Endothelial cell of umbilical vein (primary cell): ENCODE results near the gene PAX8. TPM values are rescaled to one million over a fixed set of nuclear protein-coding genes. Genes with fewer than 3 reads are reported as not detected.
"Not testable (repeated sequence)": the region's sequence is repeated elsewhere in the genome, so short reads cannot be mapped to it uniquely, and the experiment has no call there.

Experiments
- BruUV-seq: library from RNA; stranded (reverse); fragments of 400-500 nt; replicated peaks from 2 replicates; lab custom pipeline; 2021; lab: Mats Ljungman, UMichigan
- CTCF ChIA-PET: fragments of 300-600, 350-600 bp; sonication (Branson Sonifier 250); formaldehyde crosslinking; loops from one replicate; lab custom pipeline; 2021; ENCODE audit warnings: antibody characterized with exemption, inconsistent platforms; lab: Charles Lee
- POLR2A ChIA-PET: fragments of 300-600, 350-600 bp; sonication (Branson Sonifier 250); formaldehyde crosslinking; loops from one replicate; lab custom pipeline; 2021; ENCODE audit warnings: antibody characterized with exemption, inconsistent platforms; lab: Charles Lee
- DNase-seq: peaks from one replicate; pipeline ENCODE4 v3.0.0-alpha.2; 2011; ENCODE audit warnings: low read depth, low spot score
- FAIRE-seq: peaks from 2 replicates; lab custom pipeline; 2011; peaks lifted over from hg19 to GRCh38; lab: Jason Lieb, UNC
- H2AFZ ChIP-seq: 2 replicates; pipeline ENCODE4 v1.6.0; 2012; ENCODE audit warnings: low read depth, low read length, control low read depth, inconsistent platforms
- H3K27ac ChIP-seq: 2 replicates; pipeline ENCODE4 v1.5.1; 2011; ENCODE audit warnings: low read depth, mild to moderate bottlenecking, control low read depth, low read length, moderate library complexity; ENCODE audit not compliant: insufficient read depth
- H3K27me3 ChIP-seq, 2 experiments: 2 replicates each; pipeline versions ENCODE4 v1.6.0 to v1.6.1; 2011; ENCODE audit warnings: low read length in 2 of 2, mixed read lengths in 1 of 2; ENCODE audit not compliant: control insufficient read depth in 2 of 2, insufficient read depth in 2 of 2
- H3K36me3 ChIP-seq, 2 experiments: 2 replicates in 1 of 2; 3 replicates in 1 of 2; pipeline ENCODE4 v1.5.1; 2011; ENCODE audit warnings: low read length in 2 of 2, mild to moderate bottlenecking in 1 of 2, moderate library complexity in 1 of 2; ENCODE audit not compliant: control insufficient read depth in 2 of 2, insufficient read depth in 2 of 2; ENCODE audit errors: extremely low read depth in 1 of 2
- H3K4me1 ChIP-seq: 3 replicates; pipeline ENCODE4 v1.5.1; 2011; ENCODE audit warnings: mild to moderate bottlenecking, low read length; ENCODE audit not compliant: control insufficient read depth, insufficient read depth; ENCODE audit errors: extremely low read depth
- H3K4me2 ChIP-seq: 2 replicates; pipeline ENCODE4 v1.6.1; 2011; ENCODE audit warnings: low read length, control low read depth, mixed read lengths; ENCODE audit not compliant: insufficient read depth
- H3K4me3 ChIP-seq, 3 experiments: fragments of 200-600 bp in 1 of 3; sonication (generic), shearing (Covaris generic) in 1 of 3; replicated peaks in 1 of 3; 2 replicates each; pipeline ENCODE4 v1.5.1; 2011 to 2016; ENCODE audit warnings: control low read depth in 3 of 3, low read length in 3 of 3, mild to moderate bottlenecking in 2 of 3, inconsistent platforms in 1 of 3, low read depth in 1 of 3, moderate library complexity in 1 of 3; ENCODE audit not compliant: insufficient read depth in 1 of 3
- H3K79me2 ChIP-seq: 2 replicates; pipeline ENCODE4 v1.6.0; 2012; ENCODE audit warnings: low read length, inconsistent platforms; ENCODE audit not compliant: control insufficient read depth, insufficient read depth
- H3K9ac ChIP-seq: replicated peaks from 2 replicates; pipeline ENCODE3; 2011; ENCODE audit warnings: low read length, control low read depth; ENCODE audit not compliant: insufficient read depth; ENCODE audit errors: extremely low read depth
- H3K9me1 ChIP-seq: replicated peaks from 3 replicates; pipeline ENCODE4 v1.6.0; 2011; ENCODE audit warnings: mild to moderate bottlenecking, low read length; ENCODE audit not compliant: control insufficient read depth, insufficient read depth; ENCODE audit errors: extremely low read depth
- H3K9me3 ChIP-seq: replicated peaks from 2 replicates; pipeline ENCODE4 v1.5.1; 2012; ENCODE audit warnings: low read length, inconsistent platforms; ENCODE audit not compliant: control insufficient read depth, insufficient read depth
- H4K20me1 ChIP-seq: replicated peaks from 2 replicates; pipeline ENCODE3; 2011; ENCODE audit warnings: mild to moderate bottlenecking, low read length; ENCODE audit not compliant: control insufficient read depth, insufficient read depth; ENCODE audit errors: extremely low read depth
- CTCF ChIP-seq, 2 donors: IDR thresholded peaks; 1 replicate in 1 of 2; 2 replicates in 1 of 2; pipeline ENCODE4 v1.5.1; 2011; ENCODE audit warnings: low read length in 2 of 2, mild to moderate bottlenecking in 2 of 2, moderate library complexity in 2 of 2, control low read depth in 1 of 2, inconsistent platforms in 1 of 2, low read depth in 1 of 2; ENCODE audit not compliant: insufficient read depth in 1 of 2; ENCODE audit errors: extremely low read depth in 1 of 2
- EZH2 ChIP-seq: IDR thresholded peaks from 2 replicates; pipeline ENCODE4 v1.6.1; 2012; ENCODE audit warnings: borderline replicate concordance, low read depth, mild to moderate bottlenecking, moderate library complexity, low read length, inconsistent platforms; ENCODE audit not compliant: severe bottlenecking
- FOS ChIP-seq: IDR thresholded peaks from 2 replicates; pipeline ENCODE4 v1.6.1; 2011; ENCODE audit warnings: mild to moderate bottlenecking, low read length, moderate library complexity, borderline replicate concordance; ENCODE audit not compliant: insufficient read depth
- GATA2 ChIP-seq: IDR thresholded peaks from 2 replicates; pipeline ENCODE4 v1.7.0; 2011; ENCODE audit warnings: low read depth, mild to moderate bottlenecking, moderate library complexity, mixed read lengths, low read length; ENCODE audit not compliant: insufficient read length, insufficient read depth
- JUN ChIP-seq: IDR thresholded peaks from 2 replicates; pipeline ENCODE4 v1.6.1; 2011; ENCODE audit warnings: borderline replicate concordance, low read depth; ENCODE audit not compliant: insufficient read length, insufficient read depth
- MAX ChIP-seq: IDR thresholded peaks from 2 replicates; pipeline ENCODE4 v1.6.1; 2011; ENCODE audit not compliant: insufficient read depth, insufficient read length
- MYC ChIP-seq: IDR thresholded peaks from one replicate; pipeline ENCODE4 v1.6.1; 2011; ENCODE audit warnings: mild to moderate bottlenecking, low read depth, low read length
- POLR2A ChIP-seq: IDR thresholded peaks from 2 replicates; pipeline ENCODE4 v1.6.1; 2012; ENCODE audit warnings: low read depth, mild to moderate bottlenecking, control low read depth, low read length
- POLR2AphosphoS5 ChIP-seq: IDR thresholded peaks from 2 replicates; pipeline ENCODE4 v1.6.1; 2012; ENCODE audit warnings: low read depth, mild to moderate bottlenecking, control low read depth, low read length, moderate library complexity; ENCODE audit not compliant: insufficient read depth
- dilution Hi-C: fragments of 300-500 bp; cut with MboI; formaldehyde crosslinking; loops from one replicate; pipeline ENCODE4 v1.15.0; 2019; ENCODE audit warnings: low sequenced_read_pairs; ENCODE audit not compliant: extremely low pct_ligation_motif_present
- intact Hi-C: fragments of 100-400 bp; cut with micrococcal nuclease; formaldehyde crosslinking; loops from one replicate; pipeline ENCODE4 v1.10.0; 2022
- polyA plus RNA-seq, 4 experiments: library from polyadenylated mRNA; depleted of rRNA in 3 of 4; stranded (reverse) in 3 of 4; unstranded in 1 of 4; fragments of >200 nt; gene quantifications; 2 replicates each; pipeline versions ENCODE4 v1.2.1 to v1.2.3, GENCODE V29; 2011 to 2012; ENCODE audit warnings: missing spikeins in 1 of 4
- total RNA-seq: library from RNA; stranded (reverse); gene quantifications from 2 replicates; pipeline ENCODE4 v1.2.3, GENCODE V29; 2021

The PAX8 gene
- total and polyA plus RNA-seq, 2 donors (not counting 3 experiments of a cell fraction or from before 2014, with no cell fraction given) = 0.22 to 0.62 TPM

GRCh38 chr2:113235347-113236226 lies 43.1 kb downstream of the PAX8 start:
- H3K27me3 ChIP-seq, H3K79me2 ChIP-seq, H2AFZ ChIP-seq, dilution Hi-C loops, H3K9ac ChIP-seq, H4K20me1 ChIP-seq, intact Hi-C loops, H3K27ac ChIP-seq, FAIRE-seq, H3K4me2 ChIP-seq, H3K36me3 ChIP-seq, H3K9me3 ChIP-seq, H3K9me1 ChIP-seq, H3K4me1 ChIP-seq, BruUV-seq: not testable (repeated sequence)
- ChIA-PET POLR2A (interaction anchor here (1.1 kb wide), 1 partner anchor 19 kb away, joined by 4 read pairs; no protein-coding TSS in a partner anchor), CTCF (interaction anchor here (0.7 to 1.7 kb wide), 7 partner anchors 14 to 97 kb away, joined by 3 to 15 read pairs (median 4); no protein-coding TSS in a partner anchor)
- peak overlapping the region in 1 of 3 experiments; percentile 89 for H3K4me3 ChIP-seq
- DNase-seq = peak; percentile 83
- TF ChIP-seq POLR2A = peak; percentile 74

- no peaks in the 10 kb centered on the region for H3K9me1 ChIP-seq
- ChIA-PET CTCF (interaction anchor here (0.7 to 1.7 kb wide), 8 partner anchors 14 to 36 kb away, joined by 3 to 15 read pairs (median 4); no protein-coding TSS in a partner anchor), POLR2A (interaction anchor here (1.1 kb wide), 1 partner anchor 18 kb away, joined by 4 read pairs; no protein-coding TSS in a partner anchor)
- no peak overlapping the region for H3K9ac ChIP-seq
- no peaks in the 10 kb centered on the region for H3K79me2 ChIP-seq
- no peaks in the 10 kb centered on the region for H3K36me3 ChIP-seq
- dilution Hi-C loops (no loop called here), intact Hi-C loops (no loop called here)
- H3K4me2 ChIP-seq = no peak overlapping the region
- FAIRE-seq = no peak
- no peak overlapping the region for H2AFZ ChIP-seq
- no TSS peak for BruUV-seq
- no peaks in the 10 kb centered on the region for H3K9me3 ChIP-seq
- DNase-seq = no peak
- H4K20me1 ChIP-seq = no peaks in the 10 kb centered on the region
- H3K4me1 ChIP-seq = peaks cover 2% of the 10 kb centered on the region
- H3K27me3 ChIP-seq = no peaks in the 10 kb centered on the region
- TF ChIP-seq JUN = no peak
- TF ChIP-seq MYC = no peak
- TF ChIP-seq POLR2A = no peak
- no peak for TF ChIP-seq GATA2
- no peak for TF ChIP-seq FOS
- no peak for TF ChIP-seq EZH2
- no peak for TF ChIP-seq MAX
- TF ChIP-seq POLR2AphosphoS5 = no peak
- no peak for TF ChIP-seq CTCF (IDR thresholded peaks at IDR 0.05; ENCODE audit: extremely low read depth in 1 of 2, insufficient read depth in 1 of 2, low read depth in 1 of 2, low read length in 2 of 2)
- H3K4me3 ChIP-seq = peak overlapping the region in 1 of 3 experiments; percentile 89
- H3K27ac ChIP-seq = no peak overlapping the region
Measured at GRCh38 chr2:113234721-113235346, 43.9 kb downstream of the PAX8 start.
